ENCODE data around the gene BARX1.

GRCh38 chr9:93949073-93949693, 6.0 kb downstream of the BARX1 start:
- no peak for TF ChIP-seq POLR2A (conservative IDR thresholded peaks at IDR 0.05)
- no peak for TF ChIP-seq MYC (IDR thresholded peaks at IDR 0.05; ENCODE audit: low read depth, low read length)
- TF ChIP-seq MYC (CRISPR knock-in tag; IDR thresholded peaks at IDR 0.05; ENCODE audit: borderline replicate concordance, low read depth): no peak
- TF ChIP-seq ZNF224 (CRISPR knock-in tag; IDR thresholded peaks at IDR 0.05): no peak
- no peak for TF ChIP-seq IRF9 (tag; IDR thresholded peaks at IDR 0.05)
- TF ChIP-seq ZKSCAN3 (CRISPR knock-in tag; IDR thresholded peaks at IDR 0.05): no peak
- no peak for TF ChIP-seq ZBTB34 (CRISPR knock-in tag; IDR thresholded peaks at IDR 0.05)
- TF ChIP-seq RERE (CRISPR knock-in tag; IDR thresholded peaks at IDR 0.05; ENCODE audit: borderline replicate concordance): no peak
- no peak for TF ChIP-seq ZBTB26 (CRISPR knock-in tag; IDR thresholded peaks at IDR 0.05)
- TF ChIP-seq RAD21 (CRISPR knock-in tag; conservative IDR thresholded peaks at IDR 0.05 in 1 of 2, IDR thresholded peaks at IDR 0.05 in 1 of 2): no peak
- TF ChIP-seq EP300 (IDR thresholded peaks at IDR 0.05; ENCODE audit: low read length): no peak
